DMS153 (cell line): ENCODE measurements around the gene FAM83F.

Experiments
- DNase-seq: peaks from one replicate; lab custom pipeline; 2025; lab: John Stamatoyannopoulos, UW

FAM83F gene

GRCh38 chr22:40065981-40066380, 71.2 kb downstream of the FAM83F start:
- DNase-seq = no peak

- DNase-seq = no peak
Measured at GRCh38 chr22:40067639-40068038, 72.9 kb downstream of the FAM83F start.

- DNase-seq = no peak
Measured at GRCh38 chr22:40070701-40071100, 75.9 kb downstream of the FAM83F start.

GRCh38 chr22:40071720-40072119, 77.0 kb downstream of the FAM83F start:
- no peak for DNase-seq

- DNase-seq = no peak
Measured at GRCh38 chr22:40076702-40077645, 82.2 kb downstream of the FAM83F start.

- DNase-seq = no peak
Measured at GRCh38 chr22:40077646-40078016, 82.9 kb downstream of the FAM83F start.

- no peak for DNase-seq
Measured at GRCh38 chr22:40081662-40082061, 86.9 kb downstream of the FAM83F start.

- DNase-seq = no peak
Measured at GRCh38 chr22:40082184-40082583, 87.4 kb downstream of the FAM83F start.

- no peak for DNase-seq
Measured at GRCh38 chr22:40083794-40084193, 89.0 kb downstream of the FAM83F start.

- DNase-seq = no peak
Measured at GRCh38 chr22:40084246-40084645, 89.5 kb downstream of the FAM83F start.

GRCh38 chr22:40088818-40089217, 94.1 kb downstream of the FAM83F start:
- no peak for DNase-seq
